C4-2B (cell line): ENCODE results near the gene PLA2G2E.

Experiments used
- CTCF ChIP-seq: fragments of 450-650 bp; conservative IDR thresholded peaks from 2 replicates; pipeline ENCODE4 v1.5.1; 2017; ENCODE audit warnings: mild to moderate bottlenecking
- ZFX ChIP-seq: fragments of 450-650 bp; IDR thresholded peaks from 2 replicates; pipeline ENCODE4 v1.6.1; 2017

- no peak for TF ChIP-seq CTCF
- no peak for TF ChIP-seq ZFX
Measured at GRCh38 chr1:19910650-19911049, 12.8 kb downstream of the PLA2G2E start.
